HG03439 (cell line): ENCODE results near the gene NOL4L.

Source experiments
- ATAC-seq: cut with Tn5 transposase; IDR thresholded peaks from one replicate; pipeline ENCODE4 v1.9.1; 2021; ENCODE audit warnings: mild to moderate bottlenecking, moderate library complexity; ENCODE audit not compliant: unreplicated experiment

Gene NOL4L

GRCh38 chr20:32395066-32395465 lies 190.1 kb downstream of the NOL4L start:
- ATAC-seq, result no peak
